Measurements from ENCODE around the gene AFF3. TPM values are rescaled to one million over a fixed set of nuclear protein-coding genes. Genes with fewer than 3 reads are reported as not detected.
A peak's percentile ranks its signal among the peaks of the same experiment; 100 is the strongest.

AFF3 gene
- total RNA-seq, 3 donors from 2014 or later: 2.1 to 2.6 (median 2.2) TPM

GRCh38 chr2:100017633-100018032, 124.8 kb downstream of the AFF3 start:
- Mint-ChIP-seq H3K4me3 (no peak overlapping the region), H3K9me3 (no peaks in the 10 kb centered on the region), H3K36me3 (ENCODE audit: insufficient read depth) (no peaks in the 10 kb centered on the region), H3K4me1 (ENCODE audit: low read depth) (no peaks in the 10 kb centered on the region), H3K27me3 (ENCODE audit: low read depth) (no peaks in the 10 kb centered on the region)
- no peak for DNase-seq
- no peak for ATAC-seq

DNA sequence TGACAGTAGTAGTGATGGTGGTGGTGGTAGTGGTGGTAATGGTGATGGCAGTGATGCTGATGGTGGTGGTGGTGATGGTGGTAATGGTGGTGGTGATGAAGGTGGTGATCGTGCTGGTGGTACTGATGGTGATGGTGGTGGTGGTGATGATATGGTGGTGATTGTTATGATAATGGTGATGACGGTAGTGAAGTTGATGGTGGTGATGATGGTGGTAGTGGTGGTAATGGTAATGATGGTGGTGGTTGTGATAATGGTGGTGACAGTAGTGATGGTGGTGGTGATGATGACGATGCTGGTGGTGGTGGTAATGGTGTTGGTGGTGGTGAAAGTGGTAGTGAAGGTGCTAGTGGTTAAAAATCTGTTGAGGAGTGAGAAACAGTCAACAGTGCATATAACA, 125.6 kb downstream of the AFF3 start:
- Mint-ChIP-seq H3K9me3 (no peaks in the 10 kb centered on the region), H3K4me3 (no peak overlapping the region), H3K4me1 (ENCODE audit: low read depth) (no peaks in the 10 kb centered on the region), H3K36me3 (ENCODE audit: insufficient read depth) (no peaks in the 10 kb centered on the region), H3K27me3 (ENCODE audit: low read depth) (no peaks in the 10 kb centered on the region)
- ATAC-seq (no peak), DNase-seq (no peak)

GRCh38 chr2:100015849-100016248, 126.5 kb downstream of the AFF3 start:
- no peaks in the 10 kb centered on the region for H3K4me1 Mint-ChIP-seq (ENCODE audit: low read depth)
- no peaks in the 10 kb centered on the region for H3K36me3 Mint-ChIP-seq (ENCODE audit: insufficient read depth)
- H3K4me3 Mint-ChIP-seq: no peak overlapping the region
- ATAC-seq: no peak
- DNase-seq: no peak
- H3K9me3 Mint-ChIP-seq: no peaks in the 10 kb centered on the region
- no peaks in the 10 kb centered on the region for H3K27me3 Mint-ChIP-seq (ENCODE audit: low read depth)

DNA sequence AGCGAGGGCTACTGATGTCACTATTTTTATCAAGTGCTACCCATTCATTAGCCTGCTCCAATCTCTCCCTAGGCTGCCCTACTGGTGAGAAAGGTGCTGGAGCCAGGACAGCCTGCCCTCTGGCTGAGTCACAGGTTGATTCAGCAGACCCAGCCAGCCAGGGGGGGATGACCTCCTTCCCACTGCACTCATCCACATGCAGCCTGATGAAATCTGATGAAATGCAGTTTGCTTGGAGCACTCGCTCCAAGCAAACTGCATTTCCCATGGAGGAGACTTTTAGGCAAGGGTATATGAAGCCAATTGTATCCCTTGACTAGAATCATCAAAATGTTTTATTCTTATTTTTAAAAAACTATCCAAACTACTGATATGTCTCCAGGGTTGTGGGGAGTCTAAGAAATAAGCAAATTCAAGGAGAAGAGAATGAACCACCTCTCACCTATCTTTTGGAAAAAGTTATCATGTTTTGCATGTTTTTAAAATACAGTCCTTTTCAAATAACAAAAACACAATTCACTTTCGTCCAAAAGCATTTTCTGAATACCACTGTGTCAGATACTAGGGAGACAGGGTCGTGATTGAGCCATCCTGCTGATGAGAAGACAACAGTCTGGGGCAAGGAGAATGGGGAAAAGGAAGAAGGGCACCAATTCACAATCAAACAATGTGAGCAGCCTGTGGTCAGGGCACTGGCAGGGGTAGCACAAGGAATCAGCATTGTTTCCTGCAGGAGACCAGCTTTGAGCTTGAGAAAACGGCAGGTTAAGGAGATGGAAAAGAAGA, 128.3 kb downstream of the AFF3 start:
- Mint-ChIP-seq H3K9me3 (no peaks in the 10 kb centered on the region), H3K27me3 (ENCODE audit: low read depth) (no peaks in the 10 kb centered on the region), H3K4me1 (ENCODE audit: low read depth) (no peaks in the 10 kb centered on the region), H3K4me3 (no peak overlapping the region), H3K36me3 (ENCODE audit: insufficient read depth) (no peaks in the 10 kb centered on the region)
- no peak for ATAC-seq
- no peak for DNase-seq

DNA sequence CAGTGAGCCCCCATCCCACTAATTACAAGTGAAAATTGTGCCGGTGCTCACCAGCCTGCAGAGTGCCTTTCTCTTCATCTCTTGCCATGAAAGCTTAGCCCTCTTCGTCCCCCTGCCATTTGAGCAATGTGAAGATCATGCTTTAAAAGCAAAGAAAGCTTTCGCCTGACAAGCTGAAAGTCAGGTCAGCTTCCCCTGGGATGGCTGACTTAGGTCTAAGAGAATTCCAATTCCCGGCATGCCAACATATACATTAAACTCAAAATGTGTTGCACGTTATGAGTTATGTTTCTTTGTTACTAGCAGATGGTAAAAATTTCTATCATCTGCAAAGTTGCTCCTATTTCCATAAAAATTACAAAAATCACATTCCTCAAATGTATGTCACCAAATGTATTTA, 129.8 kb downstream of the AFF3 start:
- H3K4me3 Mint-ChIP-seq: no peak overlapping the region
- H3K4me1 Mint-ChIP-seq (ENCODE audit: low read depth): no peaks in the 10 kb centered on the region
- no peak for ATAC-seq
- H3K27me3 Mint-ChIP-seq (ENCODE audit: low read depth): no peaks in the 10 kb centered on the region
- no peak for DNase-seq
- H3K36me3 Mint-ChIP-seq (ENCODE audit: insufficient read depth): no peaks in the 10 kb centered on the region
- H3K9me3 Mint-ChIP-seq: no peaks in the 10 kb centered on the region

- Mint-ChIP-seq H3K36me3 (ENCODE audit: insufficient read depth) (peaks cover 3% of the 10 kb centered on the region), H3K4me3 (no peak overlapping the region), H3K4me1 (ENCODE audit: low read depth) (no peaks in the 10 kb centered on the region), H3K9me3 (no peaks in the 10 kb centered on the region), H3K27me3 (ENCODE audit: low read depth) (no peaks in the 10 kb centered on the region)
- no peak for DNase-seq
- no peak for ATAC-seq
Measured at GRCh38 chr2:100011272-100011731, 131.1 kb downstream of the AFF3 start.

GRCh38 chr2:100010606-100011005, 131.8 kb downstream of the AFF3 start:
- H3K9me3 Mint-ChIP-seq: no peaks in the 10 kb centered on the region
- H3K4me1 Mint-ChIP-seq (ENCODE audit: low read depth): no peaks in the 10 kb centered on the region
- DNase-seq (no peak), ATAC-seq (no peak)
- no peaks in the 10 kb centered on the region for H3K27me3 Mint-ChIP-seq (ENCODE audit: low read depth)
- no peak overlapping the region for H3K4me3 Mint-ChIP-seq
- peaks cover 3% of the 10 kb centered on the region for H3K36me3 Mint-ChIP-seq (ENCODE audit: insufficient read depth)

GRCh38 chr2:100009743-100010142, 132.6 kb downstream of the AFF3 start:
- H3K4me1 Mint-ChIP-seq (ENCODE audit: low read depth): no peaks in the 10 kb centered on the region
- no peak overlapping the region for H3K4me3 Mint-ChIP-seq
- H3K9me3 Mint-ChIP-seq: no peaks in the 10 kb centered on the region
- no peak for ATAC-seq
- H3K36me3 Mint-ChIP-seq (ENCODE audit: insufficient read depth): peaks cover 3% of the 10 kb centered on the region
- H3K27me3 Mint-ChIP-seq (ENCODE audit: low read depth): no peaks in the 10 kb centered on the region
- no peak for DNase-seq

DNA sequence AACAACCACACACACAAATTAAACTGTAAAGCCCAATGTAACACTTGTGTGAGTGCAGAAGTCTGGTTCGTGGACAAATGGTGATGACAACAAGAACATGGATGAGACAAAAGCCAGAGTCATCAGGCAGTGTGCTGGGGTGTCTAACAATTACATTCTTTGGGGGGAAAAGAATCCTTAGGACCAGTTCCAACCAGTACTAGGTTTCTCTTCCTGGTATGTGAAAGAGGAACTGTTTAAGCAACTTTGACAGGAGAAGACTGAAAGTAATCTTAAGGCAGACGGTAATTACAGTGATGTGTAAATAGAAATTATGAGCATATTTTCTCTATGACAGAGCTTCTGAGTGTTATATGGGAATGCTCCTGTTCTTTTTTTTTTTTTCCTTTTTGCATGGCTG, 133.4 kb downstream of the AFF3 start:
- Mint-ChIP-seq H3K36me3 (ENCODE audit: insufficient read depth) (peaks cover 3% of the 10 kb centered on the region), H3K4me1 (ENCODE audit: low read depth) (no peaks in the 10 kb centered on the region), H3K9me3 (no peaks in the 10 kb centered on the region), H3K4me3 (no peak overlapping the region), H3K27me3 (ENCODE audit: low read depth) (no peaks in the 10 kb centered on the region)
- ATAC-seq (no peak), DNase-seq (no peak)

GRCh38 chr2:100006516-100006915, 135.9 kb downstream of the AFF3 start:
- ATAC-seq: no peak
- no peaks in the 10 kb centered on the region for H3K27me3 Mint-ChIP-seq (ENCODE audit: low read depth)
- peaks cover 3% of the 10 kb centered on the region for H3K36me3 Mint-ChIP-seq (ENCODE audit: insufficient read depth)
- no peaks in the 10 kb centered on the region for H3K9me3 Mint-ChIP-seq
- H3K4me1 Mint-ChIP-seq (ENCODE audit: low read depth): no peaks in the 10 kb centered on the region
- no peak for DNase-seq
- H3K4me3 Mint-ChIP-seq: no peak overlapping the region

DNA sequence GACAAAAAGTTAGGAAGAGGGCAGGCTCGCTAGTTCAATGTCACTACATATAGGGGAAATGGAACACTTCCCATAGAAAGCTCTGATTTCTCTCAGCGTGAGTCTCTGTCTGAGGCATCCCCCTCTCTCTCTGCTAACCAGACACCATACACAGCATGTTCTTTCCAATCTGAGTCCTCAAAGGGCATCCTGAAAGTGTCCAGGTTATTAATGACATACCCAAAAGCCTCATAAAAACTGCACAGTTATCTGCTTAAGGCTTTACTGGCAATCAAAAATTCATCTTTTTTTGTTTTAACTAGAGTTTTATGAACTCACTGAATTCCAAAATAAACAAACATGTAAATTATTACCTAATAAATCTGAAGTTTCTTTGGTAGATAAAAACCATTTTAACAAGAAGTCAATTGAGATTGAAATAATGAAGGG, 137.4 kb downstream of the AFF3 start:
- H3K27me3 Mint-ChIP-seq (ENCODE audit: low read depth): no peaks in the 10 kb centered on the region
- DNase-seq (no peak), ATAC-seq (no peak)
- no peak overlapping the region for H3K4me3 Mint-ChIP-seq
- no peaks in the 10 kb centered on the region for H3K9me3 Mint-ChIP-seq
- peaks cover 3% of the 10 kb centered on the region for H3K36me3 Mint-ChIP-seq (ENCODE audit: insufficient read depth)
- H3K4me1 Mint-ChIP-seq (ENCODE audit: low read depth): peaks cover 7% of the 10 kb centered on the region

DNA sequence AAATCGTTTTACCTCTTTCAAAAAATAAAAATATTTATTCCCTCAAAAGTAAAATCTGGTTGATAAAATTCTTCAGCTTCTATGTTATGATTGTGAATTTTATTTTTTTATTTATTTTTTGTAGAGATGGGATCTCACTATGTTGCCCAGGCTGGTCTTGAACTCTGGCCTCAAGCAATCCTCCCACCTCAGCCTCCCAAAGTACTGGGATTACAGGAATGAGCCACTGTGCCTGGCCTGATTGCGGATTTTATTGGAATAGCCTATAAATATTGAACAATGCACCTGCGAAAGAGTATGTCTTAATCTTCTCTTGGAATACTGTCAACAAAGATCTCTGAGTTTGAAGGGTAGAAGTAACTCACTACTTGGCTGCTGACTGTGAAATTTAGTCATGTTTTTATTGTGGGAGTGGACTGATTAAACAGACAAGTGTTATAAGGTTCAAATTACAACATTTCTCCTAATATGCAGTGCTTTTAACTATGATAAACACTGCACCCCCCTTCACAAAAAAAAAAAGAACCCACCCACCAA, 138.0 kb downstream of the AFF3 start:
- H3K36me3 Mint-ChIP-seq (ENCODE audit: insufficient read depth): peaks cover 3% of the 10 kb centered on the region
- no peak overlapping the region for H3K4me3 Mint-ChIP-seq
- H3K9me3 Mint-ChIP-seq: no peaks in the 10 kb centered on the region
- peaks cover 7% of the 10 kb centered on the region for H3K4me1 Mint-ChIP-seq (ENCODE audit: low read depth)
- H3K27me3 Mint-ChIP-seq (ENCODE audit: low read depth): no peaks in the 10 kb centered on the region
- DNase-seq (no peak), ATAC-seq (no peak)

GRCh38 chr2:100002059-100002458, 140.3 kb downstream of the AFF3 start:
- Mint-ChIP-seq H3K4me3 (no peak overlapping the region), H3K36me3 (ENCODE audit: insufficient read depth) (peaks cover 3% of the 10 kb centered on the region), H3K4me1 (ENCODE audit: low read depth) (peaks cover 7% of the 10 kb centered on the region), H3K27me3 (ENCODE audit: low read depth) (no peaks in the 10 kb centered on the region), H3K9me3 (no peaks in the 10 kb centered on the region)
- no peak for DNase-seq
- no peak for ATAC-seq

DNA sequence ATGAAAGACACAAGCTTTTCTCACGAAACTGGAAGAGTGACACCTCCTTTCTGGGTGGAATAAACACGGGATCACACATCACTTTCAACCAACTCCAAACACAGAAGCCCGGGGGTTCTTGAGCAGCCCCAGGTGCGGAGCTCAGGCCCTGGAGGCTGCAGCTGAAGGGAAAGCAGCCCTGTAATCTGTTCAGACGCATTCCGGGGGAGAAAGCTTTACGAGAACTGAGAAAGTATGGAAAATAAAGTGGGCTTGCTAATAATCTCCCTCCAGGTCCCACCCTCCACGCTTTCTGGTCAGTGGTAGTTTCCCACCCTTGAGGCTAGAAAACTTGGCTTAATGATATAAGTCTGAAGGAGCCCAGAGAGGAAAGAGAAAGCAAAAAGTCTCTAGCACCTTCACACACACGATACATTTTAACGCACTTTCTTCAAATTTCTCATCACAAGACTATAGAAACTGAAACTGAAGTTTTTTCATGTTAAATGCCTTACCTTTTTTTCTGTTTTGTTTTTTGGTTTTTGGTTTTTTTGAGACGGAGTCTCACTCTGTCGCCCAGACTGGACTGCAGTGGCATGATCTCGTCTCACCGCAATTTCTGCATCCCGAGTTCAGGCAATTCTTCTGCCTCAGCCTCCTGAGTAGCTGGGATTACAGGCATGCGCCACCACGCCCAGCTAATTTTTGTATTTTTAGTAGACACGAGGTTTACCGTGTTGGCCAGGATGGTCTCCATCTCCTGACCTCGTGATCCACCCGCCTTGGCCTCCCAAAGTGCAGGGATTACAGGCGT, 141.3 kb downstream of the AFF3 start:
- DNase-seq: no peak
- H3K36me3 Mint-ChIP-seq (ENCODE audit: insufficient read depth): no peaks in the 10 kb centered on the region
- peaks cover 7% of the 10 kb centered on the region for H3K4me1 Mint-ChIP-seq (ENCODE audit: low read depth)
- H3K27me3 Mint-ChIP-seq (ENCODE audit: low read depth): no peaks in the 10 kb centered on the region
- H3K4me3 Mint-ChIP-seq: peak overlapping the region; percentile 49
- no peaks in the 10 kb centered on the region for H3K9me3 Mint-ChIP-seq
- no peak for ATAC-seq
